Heart right ventricle (tissue), 16 donors: Measurements from ENCODE around the gene CHST15. TPM values are rescaled to one million over a fixed set of nuclear protein-coding genes. Genes with fewer than 3 reads are reported as not detected.
A peak's percentile ranks its signal among the peaks of the same experiment; 100 is the strongest.

Experiments
- ATAC-seq, 8 donors: fragments of 200-7000 bp; cut with Tn5 transposase; one replicate each; pipeline ENCODE4 v1.9.1; 2020; ENCODE audit warnings: mild to moderate bottlenecking in 8 of 8, moderate library complexity in 8 of 8, moderate number of reproducible peaks in 1 of 8
- DNase-seq, 2 donors: peaks; one replicate each; pipeline ENCODE4 v3.0.0-alpha.2; 2020
- H3K27ac ChIP-seq, 10 donors: fragments of 200-600 bp; sonication (generic) in 2 of 10; one replicate each; pipeline versions ENCODE4 v1.5.0 to v1.8.0; 2020 to 2022; ENCODE audit warnings: mild to moderate bottlenecking in 3 of 10
- H3K27me3 ChIP-seq, 7 donors: fragments of 200-600 bp; one replicate each; pipeline ENCODE4 v1.8.0; 2021 to 2022; ENCODE audit warnings: mild to moderate bottlenecking in 2 of 7
- H3K36me3 ChIP-seq, 9 donors: fragments of 200-600 bp; sonication (generic) in 1 of 9; one replicate each; pipeline versions ENCODE4 v1.5.0 to v1.8.0; 2020 to 2022; ENCODE audit warnings: mild to moderate bottlenecking in 2 of 9
- H3K4me1 ChIP-seq, 9 donors: fragments of 200-600 bp; sonication (generic) in 1 of 9; one replicate each; pipeline versions ENCODE4 v1.5.0 to v1.8.0; 2020 to 2022; ENCODE audit warnings: mild to moderate bottlenecking in 4 of 9
- H3K4me3 ChIP-seq, 10 donors: fragments of 200-600 bp; sonication (generic) in 2 of 10; one replicate each; pipeline versions ENCODE4 v1.5.0 to v1.8.0; 2020 to 2022; ENCODE audit warnings: mild to moderate bottlenecking in 7 of 10, moderate library complexity in 2 of 10
- H3K9me3 ChIP-seq, 11 donors: fragments of 200-600 bp in 10 of 11; sonication (generic) in 2 of 11; one replicate each; pipeline versions ENCODE4 v1.5.0 to v1.8.0; 2013 to 2022; ENCODE audit warnings: mild to moderate bottlenecking in 2 of 11, control low read depth in 1 of 11, moderate library complexity in 1 of 11
- CTCF ChIP-seq, 9 donors: fragments of 200-600 bp; sonication (generic) in 2 of 9; IDR thresholded peaks; one replicate each; pipeline versions ENCODE4 v1.5.0 to v1.8.0; 2021 to 2022; ENCODE audit warnings: antibody characterized with exemption in 9 of 9, mild to moderate bottlenecking in 5 of 9, moderate library complexity in 1 of 9
- whole genome bisulfite sequencing, 2 donors: extraction: QIAGEN DNeasy Blood & Tissue Kit; methylation state at CpG; one replicate each; pipeline ENCODE4 v1.1.7; 2013; ENCODE audit warnings: inconsistent platforms in 1 of 2; 5-methylcytosine and 5-hydroxymethylcytosine counted together
- intact Hi-C, 10 donors: fragments of 100-400 bp; cut with DNase I; formaldehyde crosslinking; loops; one replicate each; pipeline versions ENCODE4 v1.11.1 to v1.14.2; 2022
- polyA plus RNA-seq, 2 donors: library from polyadenylated mRNA; stranded (reverse); fragments of 200-250 nt; gene quantifications; one replicate each; pipeline ENCODE4 v1.2.3, GENCODE V29; 2013
- total RNA-seq, 10 donors: library from RNA; stranded (reverse); fragmentation: NEBNext Ultra II Directional in 3 of 10; extraction: Animal tissue kit (Norgen Biotek cat#: 25700) in 3 of 10; gene quantifications; one replicate each; pipeline versions ENCODE4 v1.2.1 to v1.2.4, GENCODE V29; 2021 to 2023
- donor health status: Arrhythmogenic right ventricular cardiomyopathy.
- donor health status: ischemic (EF 13 %, LVEDD 7.1; RV severe dilation, severe dysfunction).
- donor health status: healthy with polysubstance abuse.
- donor health status: DM: no; HTN: yes; CAD: no.
- donor health status: DM: no; HTN: no; CAD: no.
- donor health status: ischemic (EF 25% LVEDD 6.9; RV normal size, moderate dysfunction).
- donor health status: ischemic (EF 25% LVEDD 5.7; RV mildly dilated, moderate dysfunction).
- donor health status: healthy.
- donor health status: DM: yes; HTN: yes; CAD: no.
- donor health status: Ischemic cardiomyopathy.
- donor health status: ischemic (EF 35%, LVEDD 5.7; RV mildly dilated, moderate dysfunction).
- donor health status: nonischemic (EF 11% LVEDD 7.7; RV severe dilation, severe dysfunction).
- donor health status: DM: yes; HTN: yes; CAD: no.
- donor health status: PGD.
- donor health status: ischemic (EF 29% LVEDD 5.4; RV normal size, mild dysfunction).
- donor health status: nonischemic (EF 23%, LVEDD 6.1; RV moderate dilation, normal function).

CHST15 gene
- total and polyA plus RNA-seq, 12 donors, result 1.3 to 16.7 (median 4.8) TPM

GRCh38 chr10:123967626-123968243, 125.7 kb downstream of the CHST15 start:
- peak; percentile 61 to 93 (median 90) for TF ChIP-seq CTCF (IDR thresholded peaks at IDR 0.05)

GRCh38 chr10:123966896-123967231, 126.5 kb downstream of the CHST15 start:
- ATAC-seq (peak in 1 of 8 donors; percentile 50), DNase-seq (no peak)
- intact Hi-C loops, result loop anchor here (1.0 to 10.0 kb wide), 5 partner anchors 384 to 832 kb away; partner anchors contain the start of gene HMX3 (in 2 of the 10)
- no peaks in the 10 kb centered on the region for H3K36me3 ChIP-seq
- no peak for TF ChIP-seq CTCF (IDR thresholded peaks at IDR 0.05)
- peak overlapping the region in 2 of 10 donors; percentile 4 to 7 for H3K4me3 ChIP-seq
- H3K9me3 ChIP-seq, result no peaks in the 10 kb centered on the region
- H3K27me3 ChIP-seq, result peaks cover 5 to 79% (median 74%) of the 10 kb centered on the region in 7 donors
- H3K27ac ChIP-seq, result no peak overlapping the region
- H3K4me1 ChIP-seq, result peaks cover 0 to 10% (median 0%) of the 10 kb centered on the region in 9 donors
- WGBS, 2 donors, result 59 to 60% methylated on average over 7 of the region's 7 CpGs

More at GRCh38 chr10:123967626-123968243, 125.7 kb downstream of the CHST15 start:
- peaks cover 0 to 10% (median 3%) of the 10 kb centered on the region in 9 donors for H3K4me1 ChIP-seq
- H3K4me3 ChIP-seq, result peak overlapping the region in 2 of 10 donors; percentile 4 to 7
- H3K27me3 ChIP-seq, result peaks cover 8 to 81% (median 75%) of the 10 kb centered on the region in 7 donors
- no peak overlapping the region for H3K27ac ChIP-seq
- intact Hi-C loops, result loop anchor here (1.0 to 10.0 kb wide), 5 partner anchors 384 to 833 kb away; partner anchors contain the start of gene HMX3 (in 2 of the 10)
- H3K36me3 ChIP-seq, result no peaks in the 10 kb centered on the region
- peak; percentile 64 to 88 (median 74) for ATAC-seq
- no peaks in the 10 kb centered on the region for H3K9me3 ChIP-seq
- DNase-seq, result peak; percentile 64 to 72
- 6 to 7% methylated on average over 19 of the region's 19 CpGs for WGBS, 2 donors

GRCh38 chr10:123965973-123966895, 127.2 kb downstream of the CHST15 start:
- Histone ChIP-seq H3K27ac (no peak overlapping the region), H3K27me3 (peaks cover 5 to 79% (median 68%) of the 10 kb centered on the region in 7 donors), H3K36me3 (no peaks in the 10 kb centered on the region), H3K4me3 (no peak overlapping the region), H3K4me1 (peaks cover 0 to 10% (median 0%) of the 10 kb centered on the region in 9 donors), H3K9me3 (peaks cover 0 to under 1% (median 0%) of the 10 kb centered on the region in 11 donors)
- ATAC-seq (no peak), DNase-seq (no peak)
- intact Hi-C loops, result loop anchor here in 4 of 10 donors (2.0 to 10.0 kb wide), 3 partner anchors 383 to 831 kb away; partner anchors contain the start of gene HMX3 (in 2 of the 4)
- WGBS, 2 donors, result 57 to 66% methylated on average over 13 of the region's 13 CpGs
- TF ChIP-seq CTCF (IDR thresholded peaks at IDR 0.05), result no peak

GRCh38 chr10:123964953-123965352, 128.4 kb downstream of the CHST15 start:
- DNase-seq (no peak), ATAC-seq (no peak)
- H3K4me1 ChIP-seq, result peaks cover 0 to 10% (median 0%) of the 10 kb centered on the region in 9 donors
- H3K36me3 ChIP-seq, result no peaks in the 10 kb centered on the region
- H3K27me3 ChIP-seq, result peaks cover 5 to 74% (median 60%) of the 10 kb centered on the region in 7 donors
- TF ChIP-seq CTCF (IDR thresholded peaks at IDR 0.05), result no peak
- H3K4me3 ChIP-seq, result no peak overlapping the region
- intact Hi-C loops, result loop anchor here in 3 of 10 donors (5.0 to 10.0 kb wide), 2 partner anchors 383 to 830 kb away; partner anchors contain the start of gene HMX3 (in 2 of the 3)
- H3K9me3 ChIP-seq, result peaks cover 0 to 4% (median 0%) of the 10 kb centered on the region in 11 donors
- no peak overlapping the region for H3K27ac ChIP-seq
- WGBS, 2 donors, result 77 to 82% methylated on average over 3 of the region's 3 CpGs
